ENCODE measurements around the gene ZNF224. TPM values are rescaled to one million over a fixed set of nuclear protein-coding genes. Genes with fewer than 3 reads are reported as not detected.
A peak's percentile ranks its signal among the peaks of the same experiment; 100 is the strongest.

The ZNF224 gene
- total RNA-seq, 1 experiment from 2014 or later = 5.6 TPM

- Histone ChIP-seq H3K4me2 (ENCODE audit: low read length) (peak within 1 kb of the TSS; percentile 96), H3K79me2 (ENCODE audit: low read length) (no peaks in the 10 kb centered on the region), H2AFZ (ENCODE audit: low read length) (peak within 1 kb of the TSS; percentile 95), H3K27me3 (ENCODE audit: low read length) (no peaks in the 10 kb centered on the region), H3K9me3 (ENCODE audit: low read length) (no peaks in the 10 kb centered on the region), H3K4me3 (ENCODE audit: low read length) (peak within 1 kb of the TSS; percentile 82), H4K20me1 (ENCODE audit: low read length) (no peaks in the 10 kb centered on the region), H3F3A (ENCODE audit: low read length, unreplicated experiment) (no peaks in the 10 kb centered on the region), H3K27ac (ENCODE audit: low read length) (no peak within 1 kb of the TSS), H3K9me2 (replicated peaks; ENCODE audit: low read length) (no peaks in the 10 kb centered on the region), H3K4me1 (ENCODE audit: insufficient read depth, low read length) (peaks cover 8% of the 10 kb centered on the region; the same call in 1 of the 2 replicates), H3K36me3 (ENCODE audit: low read depth, low read length) (no peaks in the 10 kb centered on the region), H3K9ac (ENCODE audit: low read length) (0 out of 2 replicates have a peak within 1 kb of the TSS, but pooled peaks have one; percentile 36)
- CTCF ChIA-PET = no interaction called here
- intact Hi-C loops (cut with micrococcal nuclease) = loop anchor here (2.0 kb wide), 2 partner anchors 41 to 69 kb away; partner anchors contain the start of genes ZNF225 and ZNF230
- DNase-seq = peak; percentile 83
- peak; percentile 99 for ATAC-seq
- BruUV-seq (replicated peaks) = TSS peak; percentile 82
- TF ChIP-seq EZH2phosphoT487 (IDR thresholded peaks at IDR 0.05; ENCODE audit: borderline replicate concordance, low read length) = no peak
- no peak for TF ChIP-seq EZH2 (IDR thresholded peaks at IDR 0.05; ENCODE audit: low read length, unreplicated experiment)
- no peak for TF ChIP-seq CTCF (conservative IDR thresholded peaks at IDR 0.05; ENCODE audit: low read depth, low read length)
- POLR2A ChIA-PET (ENCODE audit: unreplicated experiment) = no interaction called here
Observed at GRCh38 chr19:44071824-44072542, 22.2 kb upstream of the ZNF224 start, which contains the start of gene ZNF284. Gene ZNF284 (plus strand): TSS chr19:44072159. CDS start chr19:44076390, 4,231 bp downstream.

GRCh38 chr19:44072543-44073401 is 21.4 kb upstream of the ZNF224 start:
- Histone ChIP-seq H3K27me3 (ENCODE audit: low read length) (no peaks in the 10 kb centered on the region), H3K4me3 (ENCODE audit: low read length) (peak overlapping the region; percentile 82), H3K36me3 (ENCODE audit: low read depth, low read length) (no peaks in the 10 kb centered on the region; the same call in 1 of the 2 replicates), H3K27ac (ENCODE audit: low read length) (no peak overlapping the region), H3K4me1 (ENCODE audit: insufficient read depth, low read length) (peaks cover 8% of the 10 kb centered on the region; the same call in 1 of the 2 replicates), H3K9ac (ENCODE audit: low read length) (0 out of 2 replicates have a peak overlapping the region, but pooled peaks have one; percentile 36), H4K20me1 (ENCODE audit: low read length) (no peaks in the 10 kb centered on the region), H3K9me3 (ENCODE audit: low read length) (no peaks in the 10 kb centered on the region), H3K79me2 (ENCODE audit: low read length) (no peaks in the 10 kb centered on the region), H3K9me2 (replicated peaks; ENCODE audit: low read length) (no peaks in the 10 kb centered on the region), H3K4me2 (ENCODE audit: low read length) (peak overlapping the region; percentile 96), H2AFZ (ENCODE audit: low read length) (peak overlapping the region; percentile 95), H3F3A (ENCODE audit: low read length, unreplicated experiment) (no peaks in the 10 kb centered on the region)
- ChIA-PET CTCF (interaction anchor here (0.6 kb wide), 1 partner anchor 47 kb away, joined by 3 read pairs; the partner anchor contains the start of gene ZNF222), POLR2A (ENCODE audit: unreplicated experiment) (interaction anchor here (0.6 kb wide), 1 partner anchor 315 kb away, joined by 3 read pairs; no protein-coding TSS in a partner anchor)
- no TSS peak for BruUV-seq (replicated peaks)
- intact Hi-C loops (cut with micrococcal nuclease) = loop anchor here (2.0 kb wide), 2 partner anchors 40 to 70 kb away; partner anchors contain the start of genes ZNF225 and ZNF230
- no peak for TF ChIP-seq EZH2 (IDR thresholded peaks at IDR 0.05; ENCODE audit: low read length, unreplicated experiment)
- TF ChIP-seq CTCF (conservative IDR thresholded peaks at IDR 0.05; ENCODE audit: low read depth, low read length) = no peak; the same call in 1 of the 2 replicates
- TF ChIP-seq EZH2phosphoT487 (IDR thresholded peaks at IDR 0.05; ENCODE audit: borderline replicate concordance, low read length) = no peak
- ATAC-seq = peak; percentile 42
- peak; percentile 1 for DNase-seq
